GM18858 (cell line): ENCODE results near the gene ST7L.

Experiments used
- ATAC-seq: cut with Tn5 transposase; IDR thresholded peaks from one replicate; pipeline ENCODE4 v1.9.1; 2021; ENCODE audit not compliant: unreplicated experiment

ST7L gene

GRCh38 chr1:112548547-112548946 is 70.4 kb downstream of the ST7L start:
- no peak for ATAC-seq

- ATAC-seq: no peak
These were observed 72.9 kb downstream of the ST7L start for GRCh38 chr1:112546076-112546475.

- no peak for ATAC-seq
These were observed 74.2 kb downstream of the ST7L start for GRCh38 chr1:112544751-112545150.

GRCh38 chr1:112544011-112544688 is 74.8 kb downstream of the ST7L start:
- ATAC-seq: no peak

GRCh38 chr1:112542206-112542973 is 76.6 kb downstream of the ST7L start:
- no peak for ATAC-seq

- ATAC-seq: no peak
These were observed 77.6 kb downstream of the ST7L start for GRCh38 chr1:112541299-112541698.

- ATAC-seq: no peak
These were observed 78.6 kb downstream of the ST7L start for GRCh38 chr1:112540226-112540794.

GRCh38 chr1:112538883-112539282 is 80.1 kb downstream of the ST7L start:
- ATAC-seq: no peak

GRCh38 chr1:112537456-112537855 is 81.5 kb downstream of the ST7L start:
- ATAC-seq: no peak

- no peak for ATAC-seq
These were observed 82.4 kb downstream of the ST7L start for GRCh38 chr1:112536561-112536960.

GRCh38 chr1:112533029-112533428 is 85.9 kb downstream of the ST7L start:
- no peak for ATAC-seq

- ATAC-seq: no peak
These were observed 86.9 kb downstream of the ST7L start for GRCh38 chr1:112532064-112532463.

GRCh38 chr1:112530832-112531231 is 88.1 kb downstream of the ST7L start:
- no peak for ATAC-seq

- no peak for ATAC-seq
These were observed 89.6 kb downstream of the ST7L start for GRCh38 chr1:112529301-112529700.

GRCh38 chr1:112528076-112528475 is 90.9 kb downstream of the ST7L start:
- ATAC-seq: no peak

GRCh38 chr1:112527266-112528010 is 91.5 kb downstream of the ST7L start:
- ATAC-seq: no peak

- ATAC-seq: no peak
These were observed 94.0 kb downstream of the ST7L start for GRCh38 chr1:112524986-112525385.

GRCh38 chr1:112524251-112524650 is 94.7 kb downstream of the ST7L start:
- no peak for ATAC-seq

GRCh38 chr1:112522621-112523020 is 96.3 kb downstream of the ST7L start:
- no peak for ATAC-seq

GRCh38 chr1:112520166-112520565 is 98.8 kb downstream of the ST7L start:
- no peak for ATAC-seq

- no peak for ATAC-seq
These were observed 100.8 kb downstream of the ST7L start for GRCh38 chr1:112518186-112518585.

- no peak for ATAC-seq
These were observed 101.3 kb downstream of the ST7L start for GRCh38 chr1:112517646-112518045.
